Ascending aorta (tissue), 2 donors: ENCODE measurements around the gene RELL1. TPM values are rescaled to one million over a fixed set of nuclear protein-coding genes. Genes with fewer than 3 reads are reported as not detected.

Source experiments
- DNase-seq, 2 donors: peaks; one replicate each; pipeline ENCODE4 v3.0.0-alpha.2; 2019; ENCODE audit warnings: low spot score in 2 of 2
- H3K27ac ChIP-seq, 2 donors: fragments of 200-600 bp; sonication (generic); one replicate each; pipeline ENCODE4 v1.5.1; 2016 to 2017; ENCODE audit warnings: mild to moderate bottlenecking in 1 of 2
- H3K27me3 ChIP-seq: fragments of 200-600 bp; sonication (generic); one replicate; pipeline ENCODE4 v1.5.1; 2017
- H3K36me3 ChIP-seq, 2 donors: fragments of 200-600 bp; sonication (generic); one replicate each; pipeline ENCODE4 v1.5.1; 2016
- H3K4me1 ChIP-seq, 2 donors: fragments of 200-600 bp; sonication (generic); one replicate each; pipeline ENCODE4 v1.5.1; 2016 to 2017; ENCODE audit warnings: mild to moderate bottlenecking in 1 of 2
- H3K4me3 ChIP-seq, 2 donors: fragments of 200-600 bp; sonication (generic); one replicate each; pipeline ENCODE4 v1.5.1; 2016 to 2017; ENCODE audit warnings: mild to moderate bottlenecking in 1 of 2
- H3K9me3 ChIP-seq, 2 donors: fragments of 200-600 bp; sonication (generic); one replicate each; pipeline ENCODE4 v1.5.1; 2016
- intact Hi-C: fragments of 100-400 bp; cut with DNase I; formaldehyde crosslinking; loops from one replicate; pipeline ENCODE4 v1.15.1; 2023
- total RNA-seq: library from RNA; depleted of rRNA; stranded (reverse); fragments of >200 nt; gene quantifications from one replicate; pipeline ENCODE4 v1.1.0, GENCODE V29; 2016
- TF ChIP-seq, protein P1 (sequence below), 3 experiments: fragments of 200-600 bp in 2 of 3; fragments of 450-650 bp in 1 of 3; sonication (generic) in 2 of 3; IDR thresholded peaks; one replicate each; pipeline ENCODE4 v1.5.1; 2016 to 2019; ENCODE audit warnings: antibody characterized with exemption in 3 of 3, mild to moderate bottlenecking in 1 of 3, moderate library complexity in 1 of 3

The RELL1 gene
- total RNA-seq, 1 donor from 2014 or later: 61.5 TPM

DNA sequence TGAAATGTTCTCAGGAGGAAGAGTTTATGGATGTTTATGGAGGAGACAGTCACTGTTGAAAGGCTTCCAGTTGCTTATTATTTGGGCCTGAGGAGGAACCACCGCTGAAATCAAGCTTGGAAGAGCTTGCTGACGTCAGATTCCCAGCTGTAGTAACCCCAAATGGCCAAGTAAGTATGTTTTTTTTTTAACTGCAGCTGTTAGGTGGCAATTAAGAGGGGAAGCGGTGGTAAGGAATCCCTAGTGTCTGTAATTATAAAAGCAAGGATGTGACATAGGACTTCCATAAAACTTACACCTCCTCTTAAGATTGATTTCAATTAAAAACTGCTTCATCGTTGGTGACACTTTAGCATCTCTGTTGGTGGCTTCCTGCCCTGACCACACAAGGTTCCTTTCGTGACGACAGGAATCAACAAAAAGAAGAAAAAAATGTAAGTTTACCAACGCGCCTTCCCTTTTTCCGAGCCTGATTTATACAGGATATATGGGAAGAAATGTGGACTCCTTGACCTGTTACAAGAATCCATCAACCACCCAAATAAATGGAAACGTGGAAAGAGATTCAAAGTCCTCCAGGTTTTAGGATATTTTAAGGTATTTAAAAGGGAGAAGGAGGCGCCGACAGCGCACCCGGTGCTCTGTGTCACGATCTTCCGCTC lies 884 bp downstream of the RELL1 start:
- H3K36me3 ChIP-seq: no peaks in the 10 kb centered on the region
- DNase-seq: no peak
- peaks cover 6 to 7% of the 10 kb centered on the region in 2 donors for H3K4me1 ChIP-seq
- H3K27ac ChIP-seq: peak overlapping the region; percentile 96 to 99
- H3K27me3 ChIP-seq: no peaks in the 10 kb centered on the region
- peak overlapping the region; percentile 97 to 100 for H3K4me3 ChIP-seq
- H3K9me3 ChIP-seq: no peaks in the 10 kb centered on the region
- intact Hi-C loops: loop anchor here (5.0 to 10.0 kb wide), 4 partner anchors 142 to 1772 kb away; partner anchors contain the start of genes LIAS, PGM2, RPL9 and WDR19
- TF ChIP-seq, protein P1, sequence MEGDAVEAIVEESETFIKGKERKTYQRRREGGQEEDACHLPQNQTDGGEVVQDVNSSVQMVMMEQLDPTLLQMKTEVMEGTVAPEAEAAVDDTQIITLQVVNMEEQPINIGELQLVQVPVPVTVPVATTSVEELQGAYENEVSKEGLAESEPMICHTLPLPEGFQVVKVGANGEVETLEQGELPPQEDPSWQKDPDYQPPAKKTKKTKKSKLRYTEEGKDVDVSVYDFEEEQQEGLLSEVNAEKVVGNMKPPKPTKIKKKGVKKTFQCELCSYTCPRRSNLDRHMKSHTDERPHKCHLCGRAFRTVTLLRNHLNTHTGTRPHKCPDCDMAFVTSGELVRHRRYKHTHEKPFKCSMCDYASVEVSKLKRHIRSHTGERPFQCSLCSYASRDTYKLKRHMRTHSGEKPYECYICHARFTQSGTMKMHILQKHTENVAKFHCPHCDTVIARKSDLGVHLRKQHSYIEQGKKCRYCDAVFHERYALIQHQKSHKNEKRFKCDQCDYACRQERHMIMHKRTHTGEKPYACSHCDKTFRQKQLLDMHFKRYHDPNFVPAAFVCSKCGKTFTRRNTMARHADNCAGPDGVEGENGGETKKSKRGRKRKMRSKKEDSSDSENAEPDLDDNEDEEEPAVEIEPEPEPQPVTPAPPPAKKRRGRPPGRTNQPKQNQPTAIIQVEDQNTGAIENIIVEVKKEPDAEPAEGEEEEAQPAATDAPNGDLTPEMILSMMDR (IDR thresholded peaks at IDR 0.05): no peak

DNA sequence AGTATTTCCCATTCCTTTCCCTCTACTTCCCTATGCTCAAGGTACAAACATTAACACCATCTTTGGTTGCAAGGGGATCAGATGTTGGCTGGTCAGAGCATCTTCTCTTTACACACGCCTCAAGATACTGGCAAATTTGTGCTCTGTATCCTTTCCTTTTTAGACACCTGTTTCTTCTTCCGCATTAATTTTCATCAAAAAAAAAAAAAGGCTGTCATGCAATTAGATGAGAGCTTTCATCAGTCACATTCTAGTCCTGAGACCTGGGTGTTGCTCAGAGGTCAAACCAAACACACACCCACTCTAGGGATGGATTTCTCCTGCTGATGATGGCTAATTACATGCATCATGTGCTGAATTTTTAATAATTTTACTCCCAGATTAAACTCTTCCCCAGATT lies 2.0 kb downstream of the RELL1 start:
- Histone ChIP-seq H3K36me3 (no peaks in the 10 kb centered on the region), H3K4me3 (no peak overlapping the region), H3K27ac (no peak overlapping the region), H3K9me3 (no peaks in the 10 kb centered on the region), H3K27me3 (no peaks in the 10 kb centered on the region), H3K4me1 (peaks cover 6 to 7% of the 10 kb centered on the region in 2 donors)
- intact Hi-C loops: loop anchor here (10.0 kb wide), 2 partner anchors 351 to 1501 kb away; partner anchors contain the start of gene WDR19
- TF ChIP-seq, protein P1 (IDR thresholded peaks at IDR 0.05): no peak
- DNase-seq: no peak

DNA sequence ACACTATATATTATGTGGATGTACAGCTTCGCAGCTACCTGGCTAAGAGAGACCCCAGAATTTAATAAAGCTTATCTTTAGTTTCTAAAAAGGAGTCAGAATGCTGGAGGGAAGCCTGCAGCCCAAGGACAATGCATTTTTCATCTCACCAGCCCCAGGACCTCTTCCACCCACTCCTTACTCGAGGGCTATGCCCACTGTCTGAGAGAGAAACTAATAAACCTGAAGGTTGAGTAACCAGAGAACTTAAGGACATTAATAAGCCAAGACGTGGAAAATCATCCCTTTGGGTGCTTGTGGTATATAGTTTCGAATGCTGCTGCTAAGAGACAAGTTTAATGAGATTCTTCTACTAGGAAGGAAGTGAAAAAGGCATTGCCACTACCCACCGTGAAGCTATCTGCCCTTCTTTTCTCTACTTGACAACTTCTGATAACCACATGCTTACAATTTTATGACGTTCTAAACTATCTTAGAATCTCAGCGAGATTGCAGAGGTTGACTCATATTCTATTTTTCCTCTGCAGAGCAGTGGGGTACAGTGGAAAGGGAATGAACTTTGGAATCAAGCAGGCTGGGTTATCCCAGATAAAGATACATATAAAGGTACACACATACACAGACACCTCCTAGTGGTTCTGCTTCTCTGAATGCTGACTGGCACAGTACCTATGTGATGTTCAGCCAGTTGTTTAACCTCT lies 3.3 kb downstream of the RELL1 start:
- Histone ChIP-seq H3K4me3 (no peak overlapping the region), H3K9me3 (no peaks in the 10 kb centered on the region), H3K27me3 (no peaks in the 10 kb centered on the region), H3K27ac (no peak overlapping the region), H3K4me1 (peaks cover 6 to 7% of the 10 kb centered on the region in 2 donors), H3K36me3 (no peaks in the 10 kb centered on the region)
- intact Hi-C loops: loop anchor here (10.0 kb wide), 2 partner anchors 352 to 1502 kb away; partner anchors contain the start of gene WDR19
- DNase-seq: no peak
- TF ChIP-seq, protein P1 (IDR thresholded peaks at IDR 0.05): no peak

DNA sequence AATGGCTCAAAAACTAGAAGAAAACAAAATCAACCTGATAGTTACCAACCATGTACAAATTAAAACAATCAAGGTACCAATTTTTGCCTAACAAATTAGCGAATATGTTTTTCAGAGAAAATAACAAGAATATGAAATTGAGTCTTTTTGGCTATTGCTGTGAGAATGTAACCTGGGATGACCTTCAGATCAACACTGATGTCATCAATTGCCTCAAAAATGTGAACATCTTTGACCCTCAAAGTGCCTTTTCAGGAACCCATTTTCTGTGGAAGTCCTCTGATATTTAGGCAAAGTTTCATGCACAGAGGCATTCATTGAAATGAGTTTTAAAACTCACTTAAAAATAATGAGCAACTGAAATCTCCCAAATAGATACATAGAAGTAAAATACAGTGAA lies 6.1 kb downstream of the RELL1 start:
- no peak overlapping the region for H3K27ac ChIP-seq
- DNase-seq: no peak
- no peaks in the 10 kb centered on the region for H3K36me3 ChIP-seq
- H3K4me3 ChIP-seq: no peak overlapping the region
- peaks cover 3 to 6% of the 10 kb centered on the region in 2 donors for H3K4me1 ChIP-seq
- intact Hi-C loops: loop anchor here (10.0 kb wide), 2 partner anchors 355 to 1505 kb away; partner anchors contain the start of gene WDR19
- TF ChIP-seq, protein P1 (IDR thresholded peaks at IDR 0.05): no peak
- no peaks in the 10 kb centered on the region for H3K9me3 ChIP-seq
- H3K27me3 ChIP-seq: no peaks in the 10 kb centered on the region

DNA sequence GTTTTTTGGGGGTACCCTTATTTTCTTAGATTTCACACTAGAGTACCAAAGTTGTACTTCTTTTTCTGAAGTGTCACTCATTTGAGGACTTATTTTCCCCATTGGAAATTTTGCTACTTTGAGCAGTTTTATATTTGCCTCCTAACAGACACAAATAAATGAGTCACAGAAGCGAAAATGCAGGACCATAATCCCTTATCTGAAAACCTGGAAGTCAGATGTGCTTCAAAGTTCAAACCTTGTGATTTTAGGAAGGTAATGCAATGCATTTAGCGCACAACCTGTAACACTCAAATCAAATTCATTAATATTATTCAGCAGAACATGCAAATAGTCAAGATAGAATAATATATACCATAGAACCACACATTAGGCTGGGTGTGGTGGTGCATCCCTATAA lies 6.9 kb downstream of the RELL1 start:
- no peak for DNase-seq
- TF ChIP-seq, protein P1 (IDR thresholded peaks at IDR 0.05): no peak
- Histone ChIP-seq H3K9me3 (no peaks in the 10 kb centered on the region), H3K27me3 (no peaks in the 10 kb centered on the region), H3K4me1 (no peaks in the 10 kb centered on the region), H3K27ac (no peak overlapping the region), H3K36me3 (no peaks in the 10 kb centered on the region), H3K4me3 (no peak overlapping the region)
- intact Hi-C loops: no loop called here
